Measurements from ENCODE around the gene THOC2.

The THOC2 gene

DNA sequence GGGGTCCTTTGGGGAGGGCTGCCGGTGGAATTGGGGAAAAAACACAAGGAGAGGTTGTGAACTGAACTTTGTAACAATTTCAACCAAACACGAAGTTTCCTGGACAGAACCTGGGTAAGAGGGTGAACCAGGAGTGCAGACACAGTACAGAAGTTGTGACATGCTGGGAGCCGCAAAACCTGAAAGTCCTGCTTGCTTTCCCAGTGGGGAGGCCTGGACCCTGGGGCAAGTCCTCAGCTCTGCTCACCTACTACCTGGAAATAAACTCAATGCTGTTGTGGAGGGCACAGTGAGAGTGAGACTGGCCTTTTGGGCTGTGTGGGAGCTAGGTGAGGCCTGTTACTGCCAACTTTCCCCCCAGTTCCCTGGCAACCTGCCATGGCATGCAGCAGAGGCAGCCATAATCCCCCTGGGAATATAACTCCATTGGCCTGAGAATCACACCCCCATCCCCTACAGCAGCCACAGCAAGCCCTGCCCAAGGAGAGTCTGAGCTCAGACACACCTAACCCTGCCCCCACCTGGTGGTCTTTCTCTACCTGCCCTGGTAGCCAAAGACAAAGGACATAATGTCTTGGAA is 162.8 kb downstream of the THOC2 start:
- DNase-seq (ENCODE audit: low read depth in 3 of 3): no peak

DNA sequence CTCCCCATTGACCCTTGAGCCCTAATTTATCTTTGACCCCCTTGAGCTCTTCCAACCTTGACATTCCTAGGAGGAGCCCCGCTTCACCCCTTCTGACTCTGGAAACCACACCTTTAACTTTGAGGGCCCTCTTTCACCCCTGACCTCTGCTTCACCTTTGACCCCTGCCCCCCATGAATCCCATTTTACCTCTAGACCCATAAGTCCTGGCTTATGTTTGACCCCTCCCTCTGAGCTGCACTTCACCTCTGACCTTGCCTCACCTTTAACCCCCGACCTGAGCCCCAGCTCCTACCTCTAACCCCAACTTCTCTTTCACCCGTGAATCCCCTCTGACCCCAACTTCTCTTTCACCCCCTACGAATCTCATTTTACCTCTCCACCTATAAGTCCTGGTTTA is 169.7 kb downstream of the THOC2 start:
- DNase-seq (ENCODE audit: low read depth in 3 of 3): no peak

DNA sequence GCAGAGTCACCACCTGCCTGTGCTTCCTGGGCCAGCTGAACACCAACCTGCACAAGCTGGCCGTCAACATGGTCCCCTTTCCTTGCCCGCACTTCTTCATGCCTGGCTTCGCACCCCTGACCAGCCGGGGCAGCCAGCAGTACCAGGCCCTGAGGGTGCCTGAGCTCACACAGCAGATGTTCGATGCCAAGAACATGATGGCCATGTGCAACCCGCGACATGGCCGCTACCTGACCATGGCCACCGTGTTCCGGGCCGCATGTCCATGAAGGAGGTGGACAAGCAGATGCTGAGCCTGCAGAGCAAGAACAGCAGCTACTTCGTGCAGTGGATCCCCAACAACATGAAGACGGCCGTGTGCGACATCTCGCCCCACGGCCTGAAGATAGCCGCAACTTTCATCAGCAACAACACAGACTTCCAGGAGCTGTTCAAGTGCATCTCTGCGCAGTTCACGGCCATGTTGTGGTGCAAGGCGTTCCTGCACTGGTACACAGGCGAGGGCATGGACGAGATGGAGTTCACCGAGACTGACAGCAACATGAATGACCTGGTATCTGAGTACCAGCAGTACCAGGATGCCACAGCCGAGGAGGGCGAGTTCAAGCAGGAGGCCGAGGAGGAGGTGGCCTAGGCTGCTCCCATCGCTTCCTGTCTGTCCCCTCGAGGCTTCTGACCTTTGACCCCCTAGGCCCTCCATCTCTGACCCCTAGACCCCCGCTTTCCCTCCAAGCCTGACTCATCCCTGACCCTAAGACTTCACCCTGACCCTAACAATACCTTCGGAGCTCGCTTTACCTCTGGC is 170.3 kb downstream of the THOC2 start:
- no peak for DNase-seq (ENCODE audit: low read depth in 3 of 3)

DNA sequence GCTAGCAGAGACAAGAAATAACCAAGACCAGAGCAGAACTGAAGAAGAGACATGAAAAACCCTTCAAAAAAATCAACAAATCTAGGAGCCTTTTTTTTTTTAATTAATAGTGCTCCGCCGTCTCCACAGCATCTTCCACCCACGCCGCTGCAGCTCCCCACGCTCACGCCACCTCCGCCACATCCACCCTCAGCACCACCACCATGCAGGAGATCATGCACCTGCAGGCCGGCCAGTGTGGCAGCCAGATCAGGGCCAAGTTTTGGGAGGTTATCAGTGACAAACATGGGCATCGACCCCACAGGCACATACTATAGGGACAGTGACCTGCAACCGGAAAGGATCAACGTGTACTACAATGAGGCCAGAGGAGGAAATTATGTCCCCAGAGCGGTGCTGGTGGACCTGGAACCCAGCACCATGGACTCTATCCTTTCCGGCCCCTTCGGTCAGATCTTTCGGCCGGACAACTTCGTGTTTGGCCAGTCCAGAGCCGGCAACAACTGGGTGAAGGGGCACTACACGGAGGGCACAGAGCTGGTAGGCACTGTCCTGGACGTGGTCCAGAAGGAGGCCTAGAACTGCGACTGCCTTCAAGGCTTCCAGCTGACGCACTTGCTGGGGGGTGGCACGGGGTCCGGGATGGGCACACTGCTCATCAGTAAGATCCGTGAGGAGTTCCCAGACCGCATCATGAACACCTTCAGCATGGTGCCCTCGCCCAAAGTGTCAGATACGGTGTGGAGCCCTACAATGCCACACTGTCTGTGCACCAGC is 171.2 kb downstream of the THOC2 start:
- no peak for DNase-seq (ENCODE audit: low read depth in 3 of 3)

DNA sequence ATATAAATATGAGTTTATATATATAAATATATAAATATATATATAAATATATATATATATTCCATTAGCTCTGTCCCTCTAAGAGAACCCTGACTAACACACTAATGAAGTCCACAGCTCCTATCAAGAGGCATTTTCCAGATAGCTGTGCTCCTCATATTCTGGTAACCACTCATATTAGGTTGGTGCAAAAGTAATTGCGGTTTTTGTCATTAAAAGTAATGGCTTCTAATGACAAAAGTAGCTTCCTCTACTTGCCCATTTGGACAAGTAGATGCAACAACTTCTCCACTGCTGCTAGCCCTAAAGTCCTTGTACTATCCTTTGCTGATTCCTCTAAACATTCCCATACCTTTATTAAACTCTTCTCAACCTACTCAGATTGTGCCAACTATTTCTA is 182.0 kb downstream of the THOC2 start:
- no peak for DNase-seq (ENCODE audit: low read depth in 3 of 3)
